HG03064 (cell line): Measurements from ENCODE around the gene NTSR2.
"Not testable (repeated sequence)": the region's sequence is repeated elsewhere in the genome, so short reads cannot be mapped to it uniquely, and the experiment has no call there.

Experiments
- ATAC-seq: cut with Tn5 transposase; IDR thresholded peaks from one replicate; pipeline ENCODE4 v1.9.1; 2021; ENCODE audit warnings: low read depth; ENCODE audit not compliant: unreplicated experiment

Gene NTSR2

GRCh38 chr2:11680182-11680900, 10.3 kb upstream of the NTSR2 start:
- no peak for ATAC-seq

GRCh38 chr2:11679486-11680181, 9.6 kb upstream of the NTSR2 start:
- no peak for ATAC-seq

- no peak for ATAC-seq
Observed at GRCh38 chr2:11679016-11679415, 9.0 kb upstream of the NTSR2 start.

GRCh38 chr2:11678306-11678960, 8.4 kb upstream of the NTSR2 start:
- no peak for ATAC-seq

GRCh38 chr2:11677136-11678055, 7.4 kb upstream of the NTSR2 start:
- no peak for ATAC-seq

- ATAC-seq = no peak
Observed at GRCh38 chr2:11676640-11677039, 6.6 kb upstream of the NTSR2 start.

- no peak for ATAC-seq
Observed at GRCh38 chr2:11675423-11676112, 5.6 kb upstream of the NTSR2 start.

GRCh38 chr2:11674983-11675382, 5.0 kb upstream of the NTSR2 start:
- no peak for ATAC-seq

- ATAC-seq = no peak
Observed at GRCh38 chr2:11672407-11672806, 2.4 kb upstream of the NTSR2 start.

- ATAC-seq = no peak
Observed at GRCh38 chr2:11667866-11668637, 1.9 kb downstream of the NTSR2 start.

- ATAC-seq = no peak
Observed at GRCh38 chr2:11667194-11667593, 2.8 kb downstream of the NTSR2 start.

- no peak for ATAC-seq
Observed at GRCh38 chr2:11665510-11666362, 4.3 kb downstream of the NTSR2 start.

- ATAC-seq = no peak
Observed at GRCh38 chr2:11665028-11665427, 5.0 kb downstream of the NTSR2 start.

GRCh38 chr2:11663427-11663826, 6.6 kb downstream of the NTSR2 start:
- ATAC-seq = no peak

GRCh38 chr2:11662882-11663281, 7.1 kb downstream of the NTSR2 start:
- ATAC-seq = no peak

GRCh38 chr2:11661891-11662435, 8.0 kb downstream of the NTSR2 start:
- no peak for ATAC-seq

- ATAC-seq = not testable (repeated sequence)
Observed at GRCh38 chr2:11660396-11660795, 9.6 kb downstream of the NTSR2 start.

- ATAC-seq = no peak
Observed at GRCh38 chr2:11659851-11660250, 10.1 kb downstream of the NTSR2 start.
